Heart left ventricle (tissue), 16 donors: Measurements from ENCODE around the gene ADAM8. TPM values are rescaled to one million over a fixed set of nuclear protein-coding genes. Genes with fewer than 3 reads are reported as not detected.

Experiments
- ATAC-seq, 4 donors: fragments of 200-7000 bp; cut with Tn5 transposase; one replicate each; pipeline ENCODE4 v1.9.1; 2020 to 2022; ENCODE audit warnings: moderate library complexity in 4 of 4, mild to moderate bottlenecking in 3 of 4, moderate number of reproducible peaks in 1 of 4
- DNase-seq, 5 donors: peaks; one replicate each; pipeline ENCODE4 v3.0.0-alpha.2; 2020
- H3K27ac ChIP-seq, 12 donors: fragments of 200-600 bp; sonication (generic) in 4 of 12; one replicate each; pipeline versions ENCODE4 v1.5.0 to v1.8.0; 2016 to 2022; ENCODE audit warnings: mild to moderate bottlenecking in 2 of 12
- H3K27me3 ChIP-seq, 9 donors: fragments of 200-600 bp; sonication (generic) in 2 of 9; one replicate each; pipeline versions ENCODE4 v1.5.1 to v1.8.0; 2016 to 2022; ENCODE audit warnings: mild to moderate bottlenecking in 3 of 9
- H3K36me3 ChIP-seq, 9 donors: fragments of 200-600 bp; sonication (generic) in 2 of 9; one replicate each; pipeline versions ENCODE4 v1.5.0 to v1.8.0; 2018 to 2022; ENCODE audit warnings: mild to moderate bottlenecking in 2 of 9
- H3K4me1 ChIP-seq, 12 donors: fragments of 200-600 bp; sonication (generic) in 4 of 12; one replicate each; pipeline versions ENCODE4 v1.5.0 to v1.8.0; 2016 to 2022; ENCODE audit warnings: mild to moderate bottlenecking in 3 of 12
- H3K4me3 ChIP-seq, 12 donors: fragments of 200-600 bp; sonication (generic) in 4 of 12; one replicate each; pipeline versions ENCODE4 v1.5.0 to v1.8.0; 2017 to 2022; ENCODE audit warnings: mild to moderate bottlenecking in 9 of 12, moderate library complexity in 4 of 12
- H3K9me3 ChIP-seq, 12 donors: fragments of 200-600 bp; sonication (generic) in 4 of 12; one replicate each; pipeline versions ENCODE4 v1.5.0 to v1.8.0; 2016 to 2022; ENCODE audit warnings: mild to moderate bottlenecking in 1 of 12
- POLR2A ChIP-seq, 2 donors: fragments of 450-650 bp; IDR thresholded peaks; one replicate each; pipeline ENCODE4 v1.6.1; 2017; ENCODE audit warnings: antibody characterized with exemption in 2 of 2, mild to moderate bottlenecking in 2 of 2, moderate library complexity in 2 of 2
- WGBS, 4 donors: extraction: QIAGEN DNeasy Blood & Tissue Kit in 2 of 4; methylation state at CpG; one replicate each; pipeline versions ENCODE4 v1.1.5 to v1.1.7; 2013 to 2018; 5-methylcytosine and 5-hydroxymethylcytosine counted together
- intact Hi-C, 10 donors: fragments of 100-400 bp; cut with DNase I; formaldehyde crosslinking; loops; one replicate each; pipeline versions ENCODE4 v1.11.1 to v1.14.2; 2022
- polyA plus RNA-seq, 2 donors: library from polyadenylated mRNA; stranded (reverse); fragments of 200-250 nt; gene quantifications; one replicate each; pipeline ENCODE4 v1.2.3, GENCODE V29; 2013
- total RNA-seq, 9 donors: library from RNA; depleted of rRNA in 2 of 9; stranded (reverse); fragments of >200 nt in 2 of 9; fragmentation: NEBNext Ultra II Directional in 3 of 9; extraction: Animal tissue kit (Norgen Biotek cat#: 25700) in 3 of 9; gene quantifications; one replicate each; pipeline versions ENCODE4 v1.1.0 to v1.2.4, GENCODE V29; 2016 to 2023
- TF ChIP-seq, protein P1 (sequence below), 12 donors: fragments of 200-600 bp; sonication (generic) in 4 of 12; IDR thresholded peaks; one replicate each; pipeline versions ENCODE4 v1.5.0 to v1.8.0; 2018 to 2022; ENCODE audit warnings: antibody characterized with exemption in 12 of 12, mild to moderate bottlenecking in 5 of 12
- donor health status: ischemic (EF 13 %, LVEDD 7.1; RV severe dilation, severe dysfunction).
- donor health status: healthy with polysubstance abuse.
- donor health status: DM: no; HTN: yes; CAD: no.
- donor health status: DM: no; HTN: no; CAD: no.
- donor health status: ischemic (EF 25% LVEDD 6.9; RV normal size, moderate dysfunction).
- donor health status: ischemic (EF 25% LVEDD 5.7; RV mildly dilated, moderate dysfunction).
- donor health status: healthy.
- donor health status: DM: yes; HTN: yes; CAD: no.
- donor health status: ischemic (EF 35%, LVEDD 5.7; RV mildly dilated, moderate dysfunction).
- donor health status: nonischemic (EF 11% LVEDD 7.7; RV severe dilation, severe dysfunction).
- donor health status: DM: yes; HTN: yes; CAD: no.
- donor health status: PGD.
- donor health status: ischemic (EF 29% LVEDD 5.4; RV normal size, mild dysfunction).
- donor health status: nonischemic (EF 23%, LVEDD 6.1; RV moderate dilation, normal function).

Gene ADAM8
- total and polyA plus RNA-seq, 11 donors = 0.50 to 10.3 (median 1.6) TPM

DNA sequence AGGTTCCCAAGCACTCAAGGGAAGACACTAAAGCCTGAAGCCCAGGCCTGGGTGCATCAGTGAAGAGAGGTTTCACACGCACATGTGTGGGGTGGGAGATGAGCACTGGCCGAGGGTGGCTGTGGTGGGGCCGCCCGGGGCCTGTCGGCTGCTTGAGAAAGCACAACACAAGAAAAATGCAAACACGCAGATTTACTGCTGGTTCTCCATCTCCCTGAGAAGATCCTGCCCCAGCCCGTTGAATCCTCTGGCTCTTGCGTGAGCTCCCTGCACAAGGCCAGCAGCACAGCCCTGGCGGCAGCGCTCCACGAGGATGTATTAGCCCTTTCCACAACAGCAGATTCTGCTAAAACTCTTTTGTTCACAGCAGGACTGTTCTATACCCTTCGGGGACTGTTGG lies 38.2 kb upstream of the ADAM8 start:
- H3K36me3 ChIP-seq = peaks cover 0 to 34% (median 26%) of the 10 kb centered on the region in 9 donors
- H3K27me3 ChIP-seq = peaks cover 0 to 11% (median 6%) of the 10 kb centered on the region in 9 donors
- H3K9me3 ChIP-seq = no peaks in the 10 kb centered on the region
- no peak for TF ChIP-seq POLR2A (IDR thresholded peaks at IDR 0.05)
- TF ChIP-seq, protein P1, sequence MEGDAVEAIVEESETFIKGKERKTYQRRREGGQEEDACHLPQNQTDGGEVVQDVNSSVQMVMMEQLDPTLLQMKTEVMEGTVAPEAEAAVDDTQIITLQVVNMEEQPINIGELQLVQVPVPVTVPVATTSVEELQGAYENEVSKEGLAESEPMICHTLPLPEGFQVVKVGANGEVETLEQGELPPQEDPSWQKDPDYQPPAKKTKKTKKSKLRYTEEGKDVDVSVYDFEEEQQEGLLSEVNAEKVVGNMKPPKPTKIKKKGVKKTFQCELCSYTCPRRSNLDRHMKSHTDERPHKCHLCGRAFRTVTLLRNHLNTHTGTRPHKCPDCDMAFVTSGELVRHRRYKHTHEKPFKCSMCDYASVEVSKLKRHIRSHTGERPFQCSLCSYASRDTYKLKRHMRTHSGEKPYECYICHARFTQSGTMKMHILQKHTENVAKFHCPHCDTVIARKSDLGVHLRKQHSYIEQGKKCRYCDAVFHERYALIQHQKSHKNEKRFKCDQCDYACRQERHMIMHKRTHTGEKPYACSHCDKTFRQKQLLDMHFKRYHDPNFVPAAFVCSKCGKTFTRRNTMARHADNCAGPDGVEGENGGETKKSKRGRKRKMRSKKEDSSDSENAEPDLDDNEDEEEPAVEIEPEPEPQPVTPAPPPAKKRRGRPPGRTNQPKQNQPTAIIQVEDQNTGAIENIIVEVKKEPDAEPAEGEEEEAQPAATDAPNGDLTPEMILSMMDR (IDR thresholded peaks at IDR 0.05) = no peak
- H3K27ac ChIP-seq = no peak overlapping the region
- intact Hi-C loops = loop anchor here in 4 of 10 donors (5.0 to 10.0 kb wide), 5 partner anchors 168 to 480 kb away; no protein-coding TSS in a partner anchor
- H3K4me1 ChIP-seq = peaks cover 0 to 9% (median 4%) of the 10 kb centered on the region in 12 donors
- 91 to 95% (median 92%) methylated on average over 12 of the region's 12 CpGs for WGBS, 4 donors
- DNase-seq (no peak), ATAC-seq (no peak)
- no peak overlapping the region for H3K4me3 ChIP-seq

DNA sequence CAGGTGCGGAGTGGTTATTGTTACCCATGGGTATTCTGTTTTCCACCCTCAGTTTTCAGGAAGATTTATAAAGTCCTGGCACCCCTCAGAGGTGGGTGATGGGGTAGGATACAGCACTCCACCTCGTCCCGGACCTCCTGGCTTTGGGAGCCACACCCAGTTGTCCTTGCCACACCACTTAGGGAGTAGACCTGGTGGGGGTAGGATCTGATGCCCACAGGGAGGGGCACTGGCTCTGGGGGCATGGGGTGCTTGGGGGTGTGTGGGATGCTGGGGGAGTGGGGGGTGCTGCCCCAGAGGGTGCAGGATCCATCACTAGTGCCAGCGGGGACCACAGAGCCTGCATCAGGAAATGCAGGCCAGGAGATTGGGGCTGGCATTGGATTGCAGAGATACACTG lies 36.5 kb upstream of the ADAM8 start:
- TF ChIP-seq POLR2A (IDR thresholded peaks at IDR 0.05) = no peak
- TF ChIP-seq, protein P1 (IDR thresholded peaks at IDR 0.05) = no peak
- peaks cover 0 to 11% (median 1%) of the 10 kb centered on the region in 12 donors for H3K4me1 ChIP-seq
- H3K4me3 ChIP-seq = no peak overlapping the region
- no peaks in the 10 kb centered on the region for H3K9me3 ChIP-seq
- no peak overlapping the region for H3K27ac ChIP-seq
- intact Hi-C loops = loop anchor here in 3 of 10 donors (5.0 to 10.0 kb wide), 3 partner anchors 294 to 478 kb away; no protein-coding TSS in a partner anchor
- DNase-seq (no peak), ATAC-seq (no peak)
- peaks cover 0 to 38% (median 26%) of the 10 kb centered on the region in 9 donors for H3K36me3 ChIP-seq
- no peaks in the 10 kb centered on the region for H3K27me3 ChIP-seq
- WGBS, 4 donors = 74 to 80% (median 79%) methylated on average over 4 of the region's 4 CpGs

DNA sequence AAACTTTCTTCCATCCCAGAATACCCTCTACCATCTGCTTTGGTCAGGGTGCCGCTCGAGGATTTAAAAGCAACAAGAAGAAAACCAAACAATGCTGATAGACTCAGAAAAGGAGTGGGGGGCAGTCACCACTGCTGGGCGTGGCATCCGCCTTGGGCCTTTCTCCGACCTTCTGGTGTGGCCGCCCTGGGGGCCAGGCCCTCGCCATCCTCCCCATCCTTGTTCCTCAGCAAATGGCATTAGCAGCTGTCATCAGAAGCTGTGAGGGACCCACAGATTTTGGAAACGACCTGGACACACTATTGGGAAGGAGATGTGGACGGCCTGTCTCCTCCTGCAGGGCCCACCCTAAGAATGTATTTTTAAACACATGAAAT lies 36.1 kb upstream of the ADAM8 start:
- Histone ChIP-seq H3K4me1 (peaks cover 0 to 15% (median 4%) of the 10 kb centered on the region in 12 donors), H3K4me3 (no peak overlapping the region), H3K36me3 (peaks cover 0 to 38% (median 26%) of the 10 kb centered on the region in 9 donors), H3K9me3 (no peaks in the 10 kb centered on the region), H3K27ac (no peak overlapping the region), H3K27me3 (no peaks in the 10 kb centered on the region)
- intact Hi-C loops = loop anchor here in 3 of 10 donors (5.0 to 10.0 kb wide), 3 partner anchors 295 to 478 kb away; no protein-coding TSS in a partner anchor
- no peak for ATAC-seq
- 88 to 96% (median 91%) methylated on average over 9 of the region's 9 CpGs for WGBS, 4 donors
- no peak for DNase-seq
- TF ChIP-seq, protein P1 (IDR thresholded peaks at IDR 0.05) = no peak
- no peak for TF ChIP-seq POLR2A (IDR thresholded peaks at IDR 0.05)

DNA sequence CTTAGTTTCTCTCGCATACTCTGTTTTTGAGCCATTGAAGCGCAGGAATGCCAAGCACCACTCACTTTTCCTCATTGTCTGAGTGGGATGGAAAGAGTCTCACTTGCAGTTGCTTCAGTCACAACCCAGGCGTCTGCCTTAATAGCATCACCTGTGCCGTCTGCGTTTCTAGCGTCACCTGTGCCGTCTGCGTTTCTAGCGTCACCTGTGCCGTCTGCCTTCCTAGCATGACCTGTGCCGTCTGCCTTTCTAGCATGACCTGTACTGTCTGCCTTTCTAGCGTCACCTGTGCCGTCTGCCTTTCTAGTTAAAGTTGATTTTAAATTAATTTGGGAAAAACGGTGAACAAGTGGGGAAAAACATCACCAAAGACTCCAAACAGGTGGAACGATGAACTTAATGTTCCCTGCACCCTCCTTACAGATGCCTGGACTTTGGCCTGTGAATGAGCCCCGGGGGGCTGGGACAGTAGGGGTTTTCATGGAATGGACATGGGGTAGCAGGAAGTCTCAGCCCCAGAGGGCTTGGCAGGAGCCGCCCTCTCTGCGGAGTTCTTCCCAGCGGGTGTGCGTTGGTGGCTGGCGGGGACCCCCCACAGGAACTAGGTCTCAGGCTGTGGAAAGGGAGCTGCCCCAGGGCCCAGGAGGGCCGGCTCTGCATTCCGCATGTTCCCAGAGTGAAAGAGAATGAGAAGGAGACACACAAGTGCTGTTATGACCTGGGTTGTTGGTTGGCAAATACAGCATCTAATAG lies 35.5 kb upstream of the ADAM8 start:
- no peak for TF ChIP-seq POLR2A (IDR thresholded peaks at IDR 0.05)
- TF ChIP-seq, protein P1 (IDR thresholded peaks at IDR 0.05) = no peak
- no peak for ATAC-seq
- DNase-seq = no peak
- 90 to 94% (median 92%) methylated on average over 23 of the region's 23 CpGs for WGBS, 4 donors
- intact Hi-C loops = loop anchor here in 3 of 10 donors (5.0 to 10.0 kb wide), 3 partner anchors 295 to 477 kb away; no protein-coding TSS in a partner anchor
- H3K27me3 ChIP-seq = no peaks in the 10 kb centered on the region
- no peak overlapping the region for H3K27ac ChIP-seq
- H3K4me3 ChIP-seq = no peak overlapping the region
- no peaks in the 10 kb centered on the region for H3K9me3 ChIP-seq
- peaks cover 0 to 38% (median 26%) of the 10 kb centered on the region in 9 donors for H3K36me3 ChIP-seq
- peaks cover 0 to 20% (median 9%) of the 10 kb centered on the region in 12 donors for H3K4me1 ChIP-seq
